ENCODE results near the gene CHGA.
A peak's percentile ranks its signal among the peaks of the same experiment; 100 is the strongest.

Gene CHGA

GRCh38 chr14:92905667-92906066 is 17.3 kb upstream of the CHGA start:
- DNase-seq: no peak

GRCh38 chr14:92906420-92906819 is 16.5 kb upstream of the CHGA start:
- no peak for DNase-seq

- DNase-seq: no peak
Measured at GRCh38 chr14:92906823-92907222, 16.1 kb upstream of the CHGA start.

GRCh38 chr14:92907316-92907911 is 15.5 kb upstream of the CHGA start:
- no peak for DNase-seq

- peak in 1 of 2 donors; percentile 22 for DNase-seq
Measured at GRCh38 chr14:92914087-92914656, 8.8 kb upstream of the CHGA start.

DNA sequence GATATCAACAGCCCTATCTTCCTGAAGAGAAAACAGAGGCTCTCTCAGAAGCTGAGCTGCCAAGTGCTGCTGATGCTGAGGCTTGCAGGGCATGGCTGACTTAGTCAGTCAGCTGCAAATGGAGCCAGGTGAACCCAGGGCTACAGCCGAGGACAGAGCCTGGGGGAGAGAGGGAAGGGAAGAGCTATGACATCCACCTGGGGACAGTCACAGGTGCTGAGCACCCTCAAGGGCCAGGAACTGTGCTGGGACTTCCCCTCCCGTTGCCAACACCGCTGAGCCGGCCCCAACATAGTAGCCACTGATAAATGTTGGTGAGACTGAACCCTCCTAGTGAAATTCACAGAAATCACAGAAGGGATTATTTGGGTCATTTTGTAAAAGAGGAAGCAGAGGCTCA is 6.7 kb upstream of the CHGA start:
- no peak for DNase-seq

GRCh38 chr14:92917041-92917940 is 5.7 kb upstream of the CHGA start:
- DNase-seq: no peak

- no peak for DNase-seq
Measured at GRCh38 chr14:92917956-92918355, 5.0 kb upstream of the CHGA start.

GRCh38 chr14:92920001-92920400 is 2.9 kb upstream of the CHGA start:
- no peak for DNase-seq

GRCh38 chr14:92922155-92922735 is 705 bp upstream of the CHGA start:
- DNase-seq: no peak

GRCh38 chr14:92923744-92924103 is 774 bp downstream of the CHGA start:
- no peak for DNase-seq

DNA sequence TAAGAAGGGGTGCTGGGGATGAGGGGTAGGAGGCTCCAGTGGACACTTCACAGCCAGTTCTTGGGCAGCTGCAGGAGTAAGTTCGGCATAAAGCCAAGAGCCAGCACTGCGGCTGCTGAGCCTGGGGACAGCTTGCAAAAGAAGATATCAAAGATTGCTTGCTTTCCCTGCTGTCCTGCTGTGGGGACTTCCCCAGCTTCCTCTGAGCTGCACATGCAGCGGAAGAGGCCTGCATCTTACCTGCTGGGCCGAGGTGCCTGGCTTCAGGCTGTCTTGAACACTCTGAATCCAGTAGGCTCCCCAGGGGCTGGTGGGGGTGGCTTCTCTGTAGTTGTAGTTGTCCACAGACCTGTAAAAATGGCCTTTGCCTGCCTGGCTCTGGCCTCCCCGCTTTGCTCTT is 1.3 kb downstream of the CHGA start:
- DNase-seq: no peak

- DNase-seq: no peak
Measured at GRCh38 chr14:92925446-92925845, 2.5 kb downstream of the CHGA start.

- no peak for DNase-seq
Measured at GRCh38 chr14:92926180-92926845, 3.4 kb downstream of the CHGA start.

DNA sequence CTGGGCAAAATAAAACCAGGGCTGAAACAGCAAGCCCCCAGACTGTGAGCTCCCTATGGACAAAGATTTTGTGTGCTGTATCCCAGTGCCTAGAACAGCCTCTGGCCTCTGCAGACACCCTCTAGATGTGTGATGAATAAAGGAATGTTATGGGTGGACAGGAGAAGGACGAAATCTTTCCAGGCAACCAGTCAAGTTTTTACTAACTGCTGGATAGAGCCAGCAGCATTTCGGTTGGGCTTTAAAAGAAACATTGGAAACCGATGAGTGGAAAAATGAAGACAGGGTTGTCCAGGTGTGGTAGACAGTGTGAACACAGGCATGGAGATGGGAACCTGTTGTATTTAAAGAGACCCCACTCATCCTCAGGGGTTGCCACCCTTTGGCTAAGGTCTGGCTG is 4.0 kb downstream of the CHGA start:
- DNase-seq: no peak

- DNase-seq: no peak
Measured at GRCh38 chr14:92927349-92928257, 4.7 kb downstream of the CHGA start.

DNA sequence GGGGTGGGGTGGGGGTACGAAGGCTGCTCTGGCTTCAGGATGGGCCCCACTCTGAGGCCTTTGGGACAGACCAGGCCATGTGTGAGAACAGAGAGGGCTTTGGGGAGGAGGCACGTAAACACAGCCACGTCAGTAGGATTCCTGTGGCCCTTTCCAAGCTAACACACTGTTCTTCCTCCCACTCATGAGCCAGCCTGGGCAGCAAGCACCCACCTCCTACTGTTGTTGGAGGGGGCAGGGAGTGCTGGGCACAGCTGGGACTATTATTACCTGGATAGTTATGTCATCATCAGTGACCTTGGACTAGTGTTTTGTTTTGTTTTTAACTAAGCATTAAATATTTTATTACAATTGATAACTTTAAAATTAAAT is 5.3 kb downstream of the CHGA start:
- DNase-seq: no peak

- DNase-seq: no peak
Measured at GRCh38 chr14:92928961-92929688, 6.2 kb downstream of the CHGA start.

DNA sequence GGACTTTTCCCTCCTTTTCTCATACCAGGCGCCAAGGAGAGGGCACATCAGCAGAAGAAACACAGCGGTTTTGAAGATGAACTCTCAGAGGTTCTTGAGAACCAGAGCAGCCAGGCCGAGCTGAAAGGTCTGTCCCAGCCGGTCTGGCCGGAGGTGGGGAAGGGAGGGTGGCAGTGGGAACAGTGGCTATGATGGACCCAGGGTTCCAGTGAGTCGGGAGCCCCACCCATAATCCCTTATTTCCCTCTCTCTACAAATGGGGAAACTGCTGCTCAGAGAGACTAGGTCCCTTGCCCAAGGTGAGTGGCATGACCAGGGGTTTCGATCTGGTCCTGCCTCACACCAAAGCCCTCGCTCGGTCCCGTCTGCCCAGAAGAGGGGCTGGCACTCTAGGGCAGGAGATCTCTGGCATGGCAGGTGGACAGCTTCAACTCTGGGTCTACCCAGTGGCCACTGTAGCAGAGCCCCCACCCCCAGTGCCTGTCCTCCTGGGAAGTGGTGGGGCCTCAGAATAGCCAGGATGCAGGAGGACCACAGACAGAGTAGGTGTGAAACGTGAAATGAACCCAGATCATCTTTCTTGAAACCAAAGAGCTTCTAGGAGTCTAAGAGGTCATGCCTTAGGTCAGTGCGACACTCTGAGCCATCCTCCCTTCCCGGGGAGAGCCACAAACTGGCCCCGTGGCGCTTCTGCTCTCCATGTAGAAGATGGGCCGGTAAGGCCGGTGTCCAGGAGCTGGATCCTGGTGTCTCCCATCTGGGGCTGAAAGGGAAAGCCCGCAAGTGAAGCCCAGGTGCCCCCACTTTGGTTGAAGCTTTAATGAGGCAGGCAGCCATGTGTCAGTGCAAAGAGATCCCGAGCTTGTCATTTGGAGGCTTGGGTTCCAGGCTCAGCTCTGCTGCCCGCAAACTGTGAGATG is 7.0 kb downstream of the CHGA start:
- DNase-seq: no peak
